Neural cell (in vitro differentiated cells): Measurements from ENCODE around the gene CAPRIN1.

Experiments used
- EP300 ChIP-seq: fragments of 450-650 bp; conservative IDR thresholded peaks from 2 replicates; pipeline ENCODE4 v1.6.1; 2014; ENCODE audit warnings: antibody characterized with exemption, mild to moderate bottlenecking, moderate library complexity; ENCODE audit not compliant: poor library complexity, severe bottlenecking
- POLR2AphosphoS5 ChIP-seq: IDR thresholded peaks from 2 replicates; pipeline ENCODE4 v1.6.1; 2012
- TF ChIP-seq, protein P1 (sequence below): fragments of 450-650 bp; IDR thresholded peaks from 2 replicates; pipeline ENCODE4 v1.5.1; 2014; ENCODE audit warnings: antibody characterized with exemption, mild to moderate bottlenecking, moderate library complexity; ENCODE audit not compliant: poor library complexity, severe bottlenecking

DNA sequence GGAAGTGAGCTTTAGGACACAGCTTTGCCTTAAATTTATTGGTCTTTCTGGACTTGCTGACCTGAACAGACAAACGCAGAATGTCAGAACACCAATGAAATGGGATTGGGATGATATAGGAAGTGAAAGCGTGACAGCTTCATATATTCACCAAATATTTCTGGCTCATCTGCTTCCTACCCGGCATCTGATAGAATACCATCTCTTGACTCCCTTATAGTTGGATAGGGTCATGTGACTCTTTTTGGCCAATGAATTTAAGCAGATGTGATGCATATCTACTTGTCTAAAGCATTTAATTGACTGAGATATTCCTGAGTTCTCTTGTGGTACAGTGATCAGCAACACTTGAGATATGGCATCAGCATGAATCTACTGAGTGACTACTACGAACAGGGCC lies 2.5 kb upstream of the CAPRIN1 start:
- TF ChIP-seq, protein P1, sequence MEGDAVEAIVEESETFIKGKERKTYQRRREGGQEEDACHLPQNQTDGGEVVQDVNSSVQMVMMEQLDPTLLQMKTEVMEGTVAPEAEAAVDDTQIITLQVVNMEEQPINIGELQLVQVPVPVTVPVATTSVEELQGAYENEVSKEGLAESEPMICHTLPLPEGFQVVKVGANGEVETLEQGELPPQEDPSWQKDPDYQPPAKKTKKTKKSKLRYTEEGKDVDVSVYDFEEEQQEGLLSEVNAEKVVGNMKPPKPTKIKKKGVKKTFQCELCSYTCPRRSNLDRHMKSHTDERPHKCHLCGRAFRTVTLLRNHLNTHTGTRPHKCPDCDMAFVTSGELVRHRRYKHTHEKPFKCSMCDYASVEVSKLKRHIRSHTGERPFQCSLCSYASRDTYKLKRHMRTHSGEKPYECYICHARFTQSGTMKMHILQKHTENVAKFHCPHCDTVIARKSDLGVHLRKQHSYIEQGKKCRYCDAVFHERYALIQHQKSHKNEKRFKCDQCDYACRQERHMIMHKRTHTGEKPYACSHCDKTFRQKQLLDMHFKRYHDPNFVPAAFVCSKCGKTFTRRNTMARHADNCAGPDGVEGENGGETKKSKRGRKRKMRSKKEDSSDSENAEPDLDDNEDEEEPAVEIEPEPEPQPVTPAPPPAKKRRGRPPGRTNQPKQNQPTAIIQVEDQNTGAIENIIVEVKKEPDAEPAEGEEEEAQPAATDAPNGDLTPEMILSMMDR = no peak
- TF ChIP-seq POLR2AphosphoS5 = no peak
- TF ChIP-seq EP300 = no peak
